HepG2 (cell line): Measurements from ENCODE around the gene FBXL7. TPM values are rescaled to one million over a fixed set of nuclear protein-coding genes. Genes with fewer than 3 reads are reported as not detected.

ENCODE experiments used
- ATAC-seq: fragments of 200-7000 bp; cut with Tn5 transposase; 3 replicates; pipeline ENCODE4 v1.9.1; 2020; ENCODE audit warnings: mild to moderate bottlenecking, moderate library complexity
- BruUV-seq: library from RNA; stranded (reverse); fragments of 400-500 nt; replicated peaks from 2 replicates; lab custom pipeline; 2021; lab: Mats Ljungman, UMichigan
- CTCF ChIA-PET: fragments of 300-600 bp; formaldehyde crosslinking; extraction: SDS; loops from one replicate; lab custom pipeline; 2021; ENCODE audit warnings: low total read pairs, inconsistent platforms, low intra/inter-chr PET ratio; lab: Yijun Ruan, JAX
- POLR2A ChIA-PET: fragments of 350-600 bp; sonication (Branson Sonifier 250); formaldehyde crosslinking; loops from one replicate; lab custom pipeline; 2020; ENCODE audit warnings: antibody characterized with exemption, inconsistent platforms; lab: Yijun Ruan, JAX
- DNase-seq: peaks from one replicate; pipeline ENCODE4 v3.0.0-alpha.2; 2015; ENCODE audit warnings: low spot score
- FAIRE-seq: peaks from 3 replicates; lab custom pipeline; 2011; peaks lifted over from hg19 to GRCh38; lab: Jason Lieb, UNC
- H2AFZ ChIP-seq: one replicate; pipeline ENCODE4 v1.6.1; 2011; ENCODE audit warnings: low read length, inconsistent platforms
- H3K27ac ChIP-seq: fragments of 300-600 bp; 3 replicates; pipeline ENCODE4 v1.8.0; 2011; ENCODE audit warnings: mixed run types, mild to moderate bottlenecking, mixed read lengths, low read length, inconsistent platforms; ENCODE audit not compliant: insufficient read depth; ENCODE audit errors: extremely low read length
- H3K27me3 ChIP-seq, 2 experiments: fragments of 200-600 bp in 1 of 2; 2 replicates in 1 of 2; 3 replicates in 1 of 2; pipeline versions ENCODE4 v1.6.0 to v1.8.0; 2011; ENCODE audit warnings: low read length in 2 of 2, mild to moderate bottlenecking in 2 of 2, moderate library complexity in 2 of 2, inconsistent platforms in 1 of 2; ENCODE audit not compliant: insufficient read depth in 2 of 2, control insufficient read depth in 1 of 2
- H3K36me3 ChIP-seq, 2 experiments: fragments of 200-600 bp in 1 of 2; replicated peaks in 1 of 2; 2 replicates in 1 of 2; 3 replicates in 1 of 2; pipeline versions ENCODE4 v1.5.1 to v1.8.0; 2011; ENCODE audit warnings: low read length in 2 of 2, inconsistent platforms in 1 of 2; ENCODE audit not compliant: insufficient read depth in 2 of 2, control insufficient read depth in 1 of 2
- H3K4me1 ChIP-seq: 2 replicates; pipeline ENCODE4 v1.5.1; 2012; ENCODE audit warnings: low read length, inconsistent platforms; ENCODE audit not compliant: insufficient read depth
- H3K4me2 ChIP-seq: 2 replicates; pipeline ENCODE4 v1.6.0; 2011; ENCODE audit warnings: low read depth, low read length, inconsistent platforms
- H3K4me3 ChIP-seq, 3 experiments: fragments of 200-600 bp in 1 of 3; sonication (generic), shearing (Covaris generic) in 1 of 3; replicated peaks in 1 of 3; 2 replicates each; pipeline ENCODE4 v1.5.1; 2011 to 2016; ENCODE audit warnings: low read length in 3 of 3, inconsistent platforms in 2 of 3, low read depth in 2 of 3, mild to moderate bottlenecking in 2 of 3, control low read depth in 1 of 3, mixed read lengths in 1 of 3; ENCODE audit not compliant: insufficient read depth in 1 of 3
- H3K79me2 ChIP-seq: one replicate; pipeline ENCODE4 v1.6.1; 2011; ENCODE audit warnings: low read length, inconsistent platforms; ENCODE audit not compliant: insufficient read depth
- H3K9ac ChIP-seq: 2 replicates; pipeline ENCODE4 v1.6.0; 2011; ENCODE audit warnings: mild to moderate bottlenecking, low read depth, low read length, inconsistent platforms; ENCODE audit not compliant: insufficient read depth
- H3K9me3 ChIP-seq: 2 replicates; pipeline ENCODE4 v1.5.1; 2012; ENCODE audit warnings: mild to moderate bottlenecking, low read length
- H4K20me1 ChIP-seq: 2 replicates; pipeline ENCODE4 v1.6.0; 2011; ENCODE audit warnings: inconsistent platforms, mild to moderate bottlenecking, low read length, moderate library complexity; ENCODE audit not compliant: insufficient read depth
- CCAR2 ChIP-seq: fragments of 200-400 bp; formaldehyde crosslinking; optimal IDR thresholded peaks from 2 replicates; pipeline ENCODE3; 2018; ENCODE audit warnings: low read depth, mild to moderate bottlenecking, low read length, moderate library complexity
- CREB1 ChIP-seq, 2 experiments: fragments of 450-650 bp in 1 of 2; IDR thresholded peaks; 2 replicates each; pipeline ENCODE4 v1.6.1; 2016 to 2017; ENCODE audit warnings: control low read depth in 1 of 2, mild to moderate bottlenecking in 1 of 2, missing compliant biosample characterization in 1 of 2, missing genetic modification characterization in 1 of 2
- MAF1 ChIP-seq: sonication (generic); formaldehyde crosslinking; IDR thresholded peaks from 2 replicates; pipeline ENCODE4 v1.5.0; 2020; ENCODE audit warnings: missing genetic modification reagents, borderline replicate concordance
- NR0B2 ChIP-seq: sonication (generic); formaldehyde crosslinking; IDR thresholded peaks from 2 replicates; pipeline ENCODE4 v1.4.0; 2020; ENCODE audit warnings: mild to moderate bottlenecking, missing genetic modification reagents
- NR2F1 ChIP-seq, 2 experiments: fragments of 450-650 bp in 1 of 2; formaldehyde crosslinking in 1 of 2; IDR thresholded peaks; 2 replicates each; pipeline versions ENCODE4 v1.5.0 to v1.6.1; 2016 to 2020; ENCODE audit warnings: mild to moderate bottlenecking in 1 of 2, missing compliant biosample characterization in 1 of 2, missing genetic modification reagents in 1 of 2, moderate library complexity in 1 of 2
- STAT6 ChIP-seq: sonication (generic); formaldehyde crosslinking; IDR thresholded peaks from 2 replicates; pipeline ENCODE4 v1.4.0; 2020; ENCODE audit warnings: missing genetic modification reagents, mild to moderate bottlenecking, borderline replicate concordance
- ZFP41 ChIP-seq: sonication (generic); formaldehyde crosslinking; IDR thresholded peaks from 2 replicates; pipeline ENCODE4 v1.4.0; 2020; ENCODE audit warnings: mild to moderate bottlenecking, missing genetic modification reagents, borderline replicate concordance
- ZNF234 ChIP-seq: sonication (generic); formaldehyde crosslinking; conservative IDR thresholded peaks from 2 replicates; pipeline ENCODE4 v1.5.1; 2020; ENCODE audit warnings: mild to moderate bottlenecking, missing genetic modification reagents
- WGBS: methylation state at CpG from one replicate; pipeline ENCODE4 v1.1.6; 2017; ENCODE audit warnings: low lambda C conversion rate; 5-methylcytosine and 5-hydroxymethylcytosine counted together
- in situ Hi-C: cut with HindIII; loops from 2 replicates; pipeline ENCODE4 v1.10.0; 2017; ENCODE audit warnings: low pct_unique_long_range_greater_than_20kb; ENCODE audit not compliant: extremely low pct_ligation_motif_present
- intact Hi-C: fragments of 100-400 bp; cut with micrococcal nuclease; formaldehyde crosslinking; loops from one replicate; pipeline ENCODE4 v1.10.0; 2022; ENCODE audit not compliant: unreplicated experiment
- polyA plus RNA-seq, 8 experiments: library from polyadenylated mRNA; depleted of rRNA in 3 of 8; stranded (reverse) in 7 of 8; unstranded in 1 of 8; fragments of >200 nt; fragmentation: Illumina TruSeq in 4 of 8; extraction: Trizol in 4 of 8; gene quantifications; 2 replicates each; pipeline versions ENCODE4 v1.2.1 to v1.2.3, GENCODE V29; 2011 to 2016; ENCODE audit warnings: low read depth in 4 of 8, missing spikeins in 1 of 8, mixed read lengths in 1 of 8; ENCODE audit not compliant: insufficient read depth in 1 of 8
- total RNA-seq, 5 experiments: library from RNA; depleted of rRNA; stranded (reverse); fragments of >200 nt; fragmentation: Illumina TruSeq; extraction: Trizol; gene quantifications; 2 replicates each; pipeline ENCODE4 v1.2.3, GENCODE V29; 2016; ENCODE audit warnings: low read depth in 1 of 5

FBXL7 gene
- total and polyA plus RNA-seq, 2 of the 13 experiments (the other 11 are each of a cell fraction or from before 2014, with no cell fraction given), result 0.07 TPM; not detected in 1

DNA sequence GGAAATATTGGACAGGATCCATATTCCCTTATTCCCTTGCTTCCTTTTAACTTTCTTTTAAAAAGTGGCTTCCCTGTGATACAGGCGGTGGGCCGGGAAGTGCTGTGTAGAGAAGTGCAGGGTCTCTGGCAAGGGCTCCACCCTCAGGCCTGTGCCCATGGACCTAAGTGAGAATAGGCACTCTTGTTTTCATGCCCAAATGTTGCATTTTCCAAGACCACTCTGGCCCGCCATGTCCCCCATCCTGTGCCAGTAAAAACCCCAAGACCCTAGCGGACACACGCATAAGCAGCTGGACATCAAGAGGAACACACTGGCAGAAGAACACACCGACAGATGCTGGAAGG is 193.4 kb downstream of the FBXL7 start (continued):
- TF ChIP-seq STAT6 (CRISPR knock-in tag), result no peak
- no peak for TF ChIP-seq NR0B2 (CRISPR knock-in tag)
- no peak for TF ChIP-seq ZFP41 (CRISPR knock-in tag)
- TF ChIP-seq CCAR2, result no peak
- TF ChIP-seq NR2F1 (CRISPR knock-in tag; IDR thresholded peaks at IDR 0.05), result no peak
- TF ChIP-seq, all 625 proteins: peak for 0

DNA sequence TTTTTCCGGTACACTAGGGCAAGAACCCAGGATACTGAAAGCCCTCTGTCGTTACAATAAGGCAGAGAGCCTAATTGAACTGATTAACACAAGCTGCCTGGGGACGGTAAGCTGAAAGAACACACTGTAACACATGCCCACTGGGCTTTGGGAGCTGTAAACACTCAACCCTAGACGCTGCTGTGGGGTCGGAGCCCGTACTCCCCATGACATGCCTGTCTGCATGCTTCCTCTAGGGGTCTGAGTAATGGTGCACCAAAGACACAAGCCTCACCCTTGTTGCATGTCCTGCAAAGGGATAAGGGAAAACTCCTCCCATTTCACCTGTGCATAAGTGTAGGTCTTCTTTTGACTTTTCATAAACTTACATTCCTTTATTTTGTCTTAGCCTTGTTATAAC is 194.0 kb downstream of the FBXL7 start:
- WGBS, result 11% methylated on average over 5 of the region's 6 CpGs
- Histone ChIP-seq H3K9me3 (no peaks in the 10 kb centered on the region), H3K4me2 (no peak overlapping the region), H3K27me3 (no peaks in the 10 kb centered on the region), H2AFZ (no peak overlapping the region), H4K20me1 (no peaks in the 10 kb centered on the region), H3K36me3 (no peaks in the 10 kb centered on the region), H3K4me1 (no peaks in the 10 kb centered on the region), H3K27ac (no peak overlapping the region), H3K79me2 (no peaks in the 10 kb centered on the region), H3K9ac (no peak overlapping the region), H3K4me3 (no peak overlapping the region)
- no peak for FAIRE-seq
- CTCF ChIA-PET, result no interaction called here
- in situ Hi-C loops, result no loop called here
- TF ChIP-seq MAF1 (CRISPR knock-in tag) (no peak), CREB1 (IDR thresholded peaks at IDR 0.05) (no peak), CREB1 (CRISPR knock-in tag; IDR thresholded peaks at IDR 0.05) (no peak), ZNF234 (CRISPR knock-in tag) (no peak)
- POLR2A ChIA-PET, result no interaction called here
- DNase-seq, result no peak
- ATAC-seq, result no peak
- intact Hi-C loops, result no loop called here
- no TSS peak for BruUV-seq
